DMS53 treated with DMSO at 0.1 percent for 48 hours (cell line): ENCODE measurements around the gene RIMKLA.

ENCODE experiments used
- DNase-seq: peaks from one replicate; lab custom pipeline; 2025; ENCODE audit not compliant: unreplicated experiment; lab: John Stamatoyannopoulos, UW

RIMKLA gene

DNA sequence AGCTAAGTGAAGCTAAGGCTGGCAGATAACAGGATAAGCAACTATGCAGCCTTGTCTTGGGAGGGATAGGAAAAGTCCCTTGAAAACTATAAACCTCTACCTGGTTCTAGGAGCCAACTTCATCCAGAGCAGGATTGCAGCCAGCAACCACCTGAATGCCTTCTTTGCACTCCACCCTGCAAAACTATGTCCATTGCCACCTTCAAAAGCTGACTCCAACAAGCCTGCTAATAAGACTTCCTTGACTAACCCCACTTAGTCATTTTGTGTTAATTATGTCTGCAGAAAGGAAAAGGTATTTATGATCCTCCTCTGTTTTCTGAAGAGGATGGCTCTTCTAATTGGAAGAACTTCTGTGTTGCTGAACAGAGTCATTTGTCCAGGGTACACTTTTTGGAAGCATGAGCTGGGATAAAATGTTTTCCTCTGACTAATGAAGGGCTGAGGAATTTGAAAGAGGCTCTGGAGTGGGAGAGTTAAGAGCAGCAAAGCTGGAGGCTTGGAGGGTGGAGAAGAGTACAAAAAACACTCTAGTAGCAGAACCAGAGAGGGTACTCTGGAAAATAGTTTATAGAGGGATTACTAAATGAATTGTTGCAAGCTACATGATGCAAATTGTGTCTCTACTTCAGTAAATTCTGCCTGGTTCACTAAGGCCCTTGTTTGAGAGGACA is 9.6 kb upstream of the RIMKLA start:
- no peak for DNase-seq

- DNase-seq: no peak
Observed at GRCh38 chr1:42372796-42373195, 7.8 kb upstream of the RIMKLA start.

DNA sequence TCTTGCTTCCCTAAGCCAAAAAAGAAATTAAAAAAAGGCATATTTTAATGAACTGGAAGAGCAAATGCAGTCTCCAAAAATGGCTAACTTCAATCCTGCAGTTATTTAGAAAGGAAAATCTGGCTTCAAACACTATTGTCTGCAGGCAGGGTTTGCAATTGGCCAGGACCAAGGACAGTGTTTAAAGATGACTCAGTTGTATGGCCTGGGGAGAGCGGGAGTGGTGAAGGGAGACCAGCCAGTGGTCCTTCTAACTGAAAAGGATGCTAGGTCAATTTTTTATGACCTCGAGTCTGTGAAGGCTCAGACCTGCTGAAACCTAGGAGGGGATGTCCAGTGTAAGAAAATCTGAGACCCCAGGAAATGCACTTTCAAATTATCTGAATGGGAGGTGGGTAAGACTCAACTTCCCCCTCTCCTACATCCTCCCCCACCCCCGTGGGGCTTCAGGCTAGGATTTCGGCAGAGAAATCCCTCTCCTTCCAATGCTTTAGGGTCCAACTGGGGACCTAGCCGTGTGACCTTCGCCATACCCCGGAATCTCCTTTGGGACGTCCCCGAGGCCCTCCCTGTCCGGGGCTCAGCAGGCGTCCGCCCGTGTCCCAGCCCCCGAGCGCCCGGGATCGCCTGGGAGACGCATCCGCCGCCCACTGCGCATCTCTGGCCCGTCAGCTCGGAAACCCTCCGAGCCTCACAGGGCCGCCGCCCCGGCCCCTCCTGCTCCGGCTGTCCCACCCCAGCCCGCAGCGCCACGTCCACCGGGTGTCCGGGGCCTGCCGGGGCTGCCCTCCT is 602 bp upstream of the RIMKLA start:
- DNase-seq: no peak

GRCh38 chr1:42381280-42381673 is 685 bp downstream of the RIMKLA start:
- DNase-seq: no peak

- DNase-seq: no peak
Observed at GRCh38 chr1:42385283-42385682, 4.7 kb downstream of the RIMKLA start.

GRCh38 chr1:42386051-42386450 is 5.5 kb downstream of the RIMKLA start:
- no peak for DNase-seq

GRCh38 chr1:42392255-42392654 is 11.7 kb downstream of the RIMKLA start:
- DNase-seq: peak; percentile 84

- DNase-seq: no peak
Observed at GRCh38 chr1:42392967-42393848, 12.6 kb downstream of the RIMKLA start.

DNA sequence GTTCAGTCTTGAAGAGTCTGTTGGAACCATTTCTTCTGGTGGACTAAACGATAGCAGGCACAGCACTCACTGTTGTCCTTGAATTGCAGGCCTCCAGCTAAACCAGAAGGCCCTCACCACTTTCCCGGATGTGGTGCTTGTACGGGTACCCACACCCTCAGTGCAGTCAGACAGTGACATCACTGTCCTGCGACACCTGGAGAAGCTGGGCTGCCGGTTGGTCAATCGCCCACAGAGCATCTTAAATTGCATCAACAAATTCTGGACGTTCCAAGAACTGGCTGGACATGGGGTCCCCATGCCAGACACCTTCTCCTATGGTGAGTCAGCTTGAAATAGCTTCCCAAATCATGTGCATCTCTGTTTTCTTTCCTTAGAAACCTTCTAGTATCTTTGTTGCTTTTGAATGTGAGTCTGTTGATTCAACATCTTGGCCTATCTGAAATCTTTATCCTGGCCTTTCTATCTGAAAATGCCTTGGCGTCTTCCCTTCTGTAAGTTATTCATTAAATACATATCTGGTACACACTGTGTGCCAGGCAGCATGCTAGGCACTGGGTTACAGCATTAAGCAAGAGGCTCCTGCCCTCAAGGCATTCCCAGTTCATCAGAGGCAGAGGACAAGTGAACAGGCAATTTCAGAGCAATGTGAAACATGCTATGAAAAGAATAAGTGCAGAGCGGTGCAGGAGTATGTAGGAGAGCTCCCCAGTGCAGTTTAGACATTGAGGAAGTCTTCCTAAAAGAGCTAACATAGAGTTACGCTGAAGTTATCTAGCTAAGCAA is 18.9 kb downstream of the RIMKLA start:
- no peak for DNase-seq

GRCh38 chr1:42403880-42404400 is 23.3 kb downstream of the RIMKLA start:
- DNase-seq: no peak

- no peak for DNase-seq
Observed at GRCh38 chr1:42414551-42415496, 34.2 kb downstream of the RIMKLA start.

GRCh38 chr1:42417166-42417565 is 36.6 kb downstream of the RIMKLA start:
- DNase-seq: no peak

GRCh38 chr1:42418516-42418915 is 37.9 kb downstream of the RIMKLA start:
- no peak for DNase-seq

- DNase-seq: no peak
Observed at GRCh38 chr1:42419126-42419821, 38.7 kb downstream of the RIMKLA start.

DNA sequence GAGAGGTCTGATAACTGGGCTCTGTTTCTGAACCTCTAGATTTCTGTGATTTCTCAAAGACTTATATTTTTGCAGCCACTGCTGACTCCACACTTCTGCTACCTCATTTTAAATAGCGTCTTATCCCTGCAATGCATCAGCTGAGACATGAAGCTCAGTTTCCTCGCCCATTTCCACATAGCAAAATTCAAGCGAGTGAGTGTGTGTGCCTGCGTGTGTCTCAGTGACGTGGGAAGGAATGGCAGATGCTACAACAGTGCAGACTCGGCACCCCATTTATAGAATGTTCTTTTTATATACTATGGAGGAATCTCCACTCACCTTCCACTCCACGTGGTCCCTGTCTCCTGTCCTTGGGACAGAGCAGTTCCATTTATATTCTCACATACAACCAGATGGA is 39.5 kb downstream of the RIMKLA start:
- DNase-seq: no peak

GRCh38 chr1:42420911-42421585 is 40.5 kb downstream of the RIMKLA start:
- DNase-seq: peak; percentile 37

DNA sequence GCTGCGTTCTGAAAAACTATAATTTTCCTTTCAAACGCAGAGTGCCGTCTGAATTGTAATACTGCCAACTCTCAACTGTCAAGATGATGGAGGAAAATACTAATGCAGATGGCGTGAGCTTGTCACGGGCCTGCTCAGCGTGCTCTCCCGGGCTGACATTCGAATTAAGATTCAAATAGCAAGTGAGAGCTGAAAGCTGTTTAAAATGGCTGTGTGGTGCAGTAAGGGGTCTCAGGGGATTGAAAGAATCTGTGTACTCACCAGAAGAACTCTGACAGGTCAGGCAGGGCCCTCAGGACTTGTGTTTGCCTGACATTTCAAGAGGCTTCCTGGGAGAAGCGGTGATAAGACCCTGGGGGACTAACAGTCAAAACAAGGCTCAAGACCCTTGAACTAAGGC is 42.1 kb downstream of the RIMKLA start:
- no peak for DNase-seq

GRCh38 chr1:42423681-42424080 is 43.1 kb downstream of the RIMKLA start:
- DNase-seq: no peak
